ENCODE data around the gene NME4.

Gene NME4

DNA sequence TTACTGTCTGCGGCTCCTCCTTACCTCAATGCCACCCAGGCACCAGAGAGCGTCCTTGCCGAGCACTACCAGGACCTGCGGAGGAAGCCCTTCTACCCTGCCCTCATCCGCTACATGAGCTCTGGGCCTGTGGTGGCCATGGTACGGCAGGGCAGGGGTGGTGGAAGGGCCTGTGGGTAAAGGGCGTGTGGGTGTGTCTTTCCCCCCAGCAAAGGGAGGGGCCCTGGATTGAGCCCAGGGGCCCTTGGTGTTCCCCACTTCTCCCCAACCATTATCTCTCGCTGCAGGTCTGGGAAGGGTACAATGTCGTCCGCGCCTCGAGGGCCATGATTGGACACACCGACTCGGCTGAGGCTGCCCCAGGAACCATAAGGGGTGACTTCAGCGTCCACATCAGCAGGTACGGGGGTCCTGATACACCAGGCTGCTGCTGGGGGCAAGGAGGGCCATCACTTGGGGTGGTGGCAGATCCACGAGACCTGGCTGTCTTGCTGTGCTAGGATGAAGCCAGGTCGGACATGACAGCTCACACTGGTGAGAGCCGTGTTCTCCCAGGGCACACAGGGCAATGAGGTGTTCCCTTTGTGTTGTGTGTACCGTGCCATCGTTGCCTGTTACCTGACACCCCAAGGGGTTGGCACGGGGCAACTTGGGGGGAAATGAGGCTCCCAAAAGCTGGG is 2.5 kb downstream of the NME4 start:
- no peak for DNase-seq
- Histone ChIP-seq H3K4me3 (ENCODE audit: insufficient read depth, low read depth, low read length, poor library complexity, severe bottlenecking) (no peak overlapping the region), H3K27me3 (replicated peaks; ENCODE audit: control insufficient read depth, insufficient read depth, low read length, poor library complexity, severe bottlenecking) (no peaks in the 10 kb centered on the region), H3K27ac (ENCODE audit: insufficient read depth, low read length, poor library complexity, severe bottlenecking) (no peak overlapping the region), H3K9me3 (ENCODE audit: control insufficient read depth, low read length) (no peaks in the 10 kb centered on the region), H3K4me1 (ENCODE audit: control insufficient read depth, insufficient read depth, low read length, poor library complexity, severe bottlenecking) (peaks cover 2% of the 10 kb centered on the region), H3K36me3 (ENCODE audit: control insufficient read depth, insufficient read depth, low read length) (no peaks in the 10 kb centered on the region)

DNA sequence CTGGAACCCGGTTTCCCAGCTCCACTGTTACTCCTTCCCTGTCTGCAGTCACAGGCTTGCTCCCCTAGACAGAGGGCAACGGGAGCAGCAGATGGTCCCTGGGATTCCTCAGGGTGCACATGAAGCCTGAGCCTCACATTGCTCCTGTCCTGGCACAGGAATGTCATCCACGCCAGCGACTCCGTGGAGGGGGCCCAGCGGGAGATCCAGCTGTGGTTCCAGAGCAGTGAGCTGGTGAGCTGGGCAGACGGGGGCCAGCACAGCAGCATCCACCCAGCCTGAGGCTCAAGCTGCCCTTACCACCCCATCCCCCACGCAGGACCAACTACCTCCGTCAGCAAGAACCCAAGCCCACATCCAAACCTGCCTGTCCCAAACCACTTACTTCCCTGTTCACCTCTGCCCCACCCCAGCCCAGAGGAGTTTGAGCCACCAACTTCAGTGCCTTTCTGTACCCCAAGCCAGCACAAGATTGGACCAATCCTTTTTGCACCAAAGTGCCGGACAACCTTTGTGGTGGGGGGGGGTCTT is 3.1 kb downstream of the NME4 start:
- Histone ChIP-seq H3K27ac (ENCODE audit: insufficient read depth, low read length, poor library complexity, severe bottlenecking) (no peak overlapping the region), H3K27me3 (replicated peaks; ENCODE audit: control insufficient read depth, insufficient read depth, low read length, poor library complexity, severe bottlenecking) (no peaks in the 10 kb centered on the region), H3K4me1 (ENCODE audit: control insufficient read depth, insufficient read depth, low read length, poor library complexity, severe bottlenecking) (peaks cover 2% of the 10 kb centered on the region), H3K9me3 (ENCODE audit: control insufficient read depth, low read length) (no peaks in the 10 kb centered on the region), H3K36me3 (ENCODE audit: control insufficient read depth, insufficient read depth, low read length) (no peaks in the 10 kb centered on the region), H3K4me3 (ENCODE audit: insufficient read depth, low read depth, low read length, poor library complexity, severe bottlenecking) (peak overlapping the region; percentile 81)
- no peak for DNase-seq

DNA sequence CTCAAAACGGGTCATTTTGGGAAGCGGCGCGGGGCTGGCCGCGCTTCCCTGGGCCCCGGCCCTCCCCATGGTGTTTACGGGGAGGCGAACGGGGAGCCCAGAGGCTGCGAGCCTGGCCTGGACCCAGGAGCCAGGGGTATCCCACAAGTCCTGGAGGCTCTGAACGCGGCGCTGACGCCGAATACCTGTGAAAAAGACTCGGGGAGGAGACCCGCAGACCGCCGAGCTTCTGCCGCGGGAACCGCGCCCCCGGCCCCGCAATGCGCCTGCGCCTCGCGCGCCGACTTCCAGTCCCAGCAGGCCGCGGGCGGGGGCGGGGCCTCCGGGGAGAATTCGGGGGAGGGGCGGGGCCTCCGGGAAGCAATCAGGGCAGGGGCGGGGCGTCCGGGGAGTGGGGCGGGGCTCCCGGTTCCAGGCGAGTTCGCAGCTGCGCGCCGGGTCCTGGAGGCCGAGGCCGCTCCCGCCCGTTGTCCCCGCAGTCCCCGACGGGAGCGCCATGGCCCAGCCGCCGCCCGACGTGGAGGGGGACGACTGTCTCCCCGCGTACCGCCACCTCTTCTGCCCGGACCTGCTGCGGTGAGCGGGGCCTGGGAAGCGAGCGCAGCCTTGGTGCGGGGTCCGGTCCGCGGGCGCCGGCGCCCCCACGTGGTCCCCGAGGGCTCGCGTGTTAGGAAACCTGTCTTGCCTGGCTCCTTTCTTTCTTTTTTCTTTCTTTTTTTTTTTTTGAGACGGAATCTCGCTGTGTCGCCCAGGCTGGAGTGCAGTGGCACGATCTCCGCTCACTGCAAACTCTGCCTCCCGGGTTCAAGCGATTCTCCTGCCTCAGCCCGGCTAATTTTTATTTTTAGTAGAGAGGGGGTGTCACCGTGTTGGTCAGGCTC is 4.7 kb downstream of the NME4 start, which contains the start of gene DECR2:
Gene DECR2, plus strand, starts transcription at position 418 of the 881 bp plus-strand sequence. Its CDS starts 79 bp downstream, at position 497.
- peak within 1 kb of the TSS; percentile 81 for H3K4me3 ChIP-seq (ENCODE audit: insufficient read depth, low read depth, low read length, poor library complexity, severe bottlenecking)
- H3K4me1 ChIP-seq (ENCODE audit: control insufficient read depth, insufficient read depth, low read length, poor library complexity, severe bottlenecking) = peaks cover 2% of the 10 kb centered on the region
- no peaks in the 10 kb centered on the region for H3K36me3 ChIP-seq (ENCODE audit: control insufficient read depth, insufficient read depth, low read length)
- H3K27ac ChIP-seq (ENCODE audit: insufficient read depth, low read length, poor library complexity, severe bottlenecking) = peak within 1 kb of the TSS; percentile 82
- peak; percentile 97 for DNase-seq
- no peaks in the 10 kb centered on the region for H3K9me3 ChIP-seq (ENCODE audit: control insufficient read depth, low read length)
- no peaks in the 10 kb centered on the region for H3K27me3 ChIP-seq (replicated peaks; ENCODE audit: control insufficient read depth, insufficient read depth, low read length, poor library complexity, severe bottlenecking)

DNA sequence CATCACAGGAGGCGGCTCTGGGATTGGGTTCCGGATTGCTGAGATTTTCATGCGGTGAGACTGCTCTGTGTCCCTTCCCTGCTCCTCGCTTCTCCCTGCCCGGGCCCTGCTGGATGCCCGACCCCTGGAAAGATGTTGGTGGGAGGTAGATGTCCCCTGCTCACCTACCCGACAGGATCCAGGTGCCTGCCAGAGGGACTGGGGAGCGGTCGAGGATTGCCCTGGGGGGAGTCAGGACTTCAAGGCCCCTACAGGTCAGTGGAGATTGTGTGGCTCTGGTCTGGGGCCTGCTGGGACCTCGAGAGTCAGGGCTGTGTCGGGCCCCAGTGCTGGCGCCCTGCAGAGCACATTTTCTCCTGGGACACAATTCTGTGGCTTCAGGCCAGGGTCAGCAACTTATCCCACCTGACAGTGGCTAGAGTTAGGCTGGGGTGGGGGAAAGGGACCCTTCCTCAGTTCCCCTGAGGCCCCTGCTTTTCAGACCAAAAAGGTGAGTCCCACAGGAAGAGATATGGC is 8.0 kb downstream of the NME4 start:
- no peaks in the 10 kb centered on the region for H3K36me3 ChIP-seq (ENCODE audit: control insufficient read depth, insufficient read depth, low read length)
- H3K4me1 ChIP-seq (ENCODE audit: control insufficient read depth, insufficient read depth, low read length, poor library complexity, severe bottlenecking) = peaks cover 2% of the 10 kb centered on the region
- no peaks in the 10 kb centered on the region for H3K9me3 ChIP-seq (ENCODE audit: control insufficient read depth, low read length)
- no peak overlapping the region for H3K4me3 ChIP-seq (ENCODE audit: insufficient read depth, low read depth, low read length, poor library complexity, severe bottlenecking)
- DNase-seq = no peak
- H3K27ac ChIP-seq (ENCODE audit: insufficient read depth, low read length, poor library complexity, severe bottlenecking) = no peak overlapping the region
- no peaks in the 10 kb centered on the region for H3K27me3 ChIP-seq (replicated peaks; ENCODE audit: control insufficient read depth, insufficient read depth, low read length, poor library complexity, severe bottlenecking)

DNA sequence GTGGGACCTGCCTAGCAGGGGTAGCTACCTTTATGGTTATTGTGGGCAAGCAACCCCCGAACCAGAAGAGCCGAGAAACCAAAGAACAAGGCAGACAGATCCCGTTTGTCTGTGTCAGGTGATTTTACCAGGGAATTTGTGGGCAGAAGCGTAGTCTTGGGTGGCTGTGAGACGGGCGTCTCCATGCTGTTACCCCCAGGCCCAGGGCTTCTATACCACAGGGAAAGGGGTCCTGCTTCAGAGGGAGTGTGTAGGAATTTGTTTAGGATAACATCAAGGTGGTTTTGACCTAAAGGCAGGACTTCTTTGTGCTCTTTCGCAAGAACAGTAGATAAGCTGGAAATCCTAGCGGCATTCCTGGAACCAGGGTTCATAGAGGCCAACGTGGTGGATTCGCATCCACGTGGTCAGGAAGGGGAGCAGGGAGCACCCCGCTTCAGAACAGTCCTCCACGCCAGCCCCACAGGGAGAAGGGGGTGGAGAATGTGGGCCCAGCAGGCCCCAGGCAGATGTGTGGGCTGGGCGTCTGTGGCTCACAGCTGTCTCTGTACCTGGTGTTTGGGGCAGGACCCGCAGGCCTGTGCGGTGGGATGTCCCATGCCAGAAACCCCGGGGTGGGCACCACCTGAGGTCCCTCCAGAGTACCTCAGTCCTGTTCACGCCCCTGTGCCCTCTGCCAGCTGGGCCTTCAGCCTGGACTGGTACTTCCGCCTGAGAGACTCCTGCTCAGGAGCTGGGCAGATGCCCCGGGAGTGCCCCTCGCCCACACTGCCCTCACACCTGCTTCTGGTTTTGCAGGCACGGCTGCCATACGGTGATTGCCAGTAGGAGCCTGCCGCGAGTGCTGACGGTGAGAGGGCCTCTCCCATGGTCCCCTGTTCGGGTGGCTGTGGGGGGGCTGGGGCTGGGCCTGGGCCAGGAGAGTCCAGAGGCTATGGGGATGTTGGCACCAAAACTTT is 8.8 kb downstream of the NME4 start:
- Histone ChIP-seq H3K27ac (ENCODE audit: insufficient read depth, low read length, poor library complexity, severe bottlenecking) (no peak overlapping the region), H3K4me1 (ENCODE audit: control insufficient read depth, insufficient read depth, low read length, poor library complexity, severe bottlenecking) (no peaks in the 10 kb centered on the region), H3K27me3 (replicated peaks; ENCODE audit: control insufficient read depth, insufficient read depth, low read length, poor library complexity, severe bottlenecking) (no peaks in the 10 kb centered on the region), H3K9me3 (ENCODE audit: control insufficient read depth, low read length) (no peaks in the 10 kb centered on the region), H3K36me3 (ENCODE audit: control insufficient read depth, insufficient read depth, low read length) (no peaks in the 10 kb centered on the region), H3K4me3 (ENCODE audit: insufficient read depth, low read depth, low read length, poor library complexity, severe bottlenecking) (no peak overlapping the region)
- DNase-seq = no peak

DNA sequence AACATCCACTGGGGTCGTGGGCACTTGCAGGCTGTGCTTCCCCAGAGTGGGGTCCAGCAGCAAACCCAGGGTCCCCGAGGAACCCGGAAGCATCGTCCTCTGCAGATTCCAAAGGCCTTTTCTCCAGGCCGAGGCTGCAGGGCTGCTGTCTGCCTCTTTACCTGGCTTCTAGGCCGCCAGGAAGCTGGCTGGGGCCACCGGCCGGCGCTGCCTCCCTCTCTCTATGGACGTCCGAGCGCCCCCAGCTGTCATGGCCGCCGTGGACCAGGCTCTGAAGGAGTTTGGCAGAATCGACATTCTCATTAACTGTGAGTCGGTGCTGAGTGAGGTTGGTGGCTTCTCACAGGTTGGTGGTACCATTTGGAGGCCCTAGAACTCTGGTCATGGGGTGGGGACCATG is 10.3 kb downstream of the NME4 start:
- Histone ChIP-seq H3K9me3 (ENCODE audit: control insufficient read depth, low read length) (no peaks in the 10 kb centered on the region), H3K4me3 (ENCODE audit: insufficient read depth, low read depth, low read length, poor library complexity, severe bottlenecking) (no peak overlapping the region), H3K27me3 (replicated peaks; ENCODE audit: control insufficient read depth, insufficient read depth, low read length, poor library complexity, severe bottlenecking) (no peaks in the 10 kb centered on the region), H3K27ac (ENCODE audit: insufficient read depth, low read length, poor library complexity, severe bottlenecking) (no peak overlapping the region), H3K36me3 (ENCODE audit: control insufficient read depth, insufficient read depth, low read length) (no peaks in the 10 kb centered on the region), H3K4me1 (ENCODE audit: control insufficient read depth, insufficient read depth, low read length, poor library complexity, severe bottlenecking) (no peaks in the 10 kb centered on the region)
- DNase-seq = no peak

DNA sequence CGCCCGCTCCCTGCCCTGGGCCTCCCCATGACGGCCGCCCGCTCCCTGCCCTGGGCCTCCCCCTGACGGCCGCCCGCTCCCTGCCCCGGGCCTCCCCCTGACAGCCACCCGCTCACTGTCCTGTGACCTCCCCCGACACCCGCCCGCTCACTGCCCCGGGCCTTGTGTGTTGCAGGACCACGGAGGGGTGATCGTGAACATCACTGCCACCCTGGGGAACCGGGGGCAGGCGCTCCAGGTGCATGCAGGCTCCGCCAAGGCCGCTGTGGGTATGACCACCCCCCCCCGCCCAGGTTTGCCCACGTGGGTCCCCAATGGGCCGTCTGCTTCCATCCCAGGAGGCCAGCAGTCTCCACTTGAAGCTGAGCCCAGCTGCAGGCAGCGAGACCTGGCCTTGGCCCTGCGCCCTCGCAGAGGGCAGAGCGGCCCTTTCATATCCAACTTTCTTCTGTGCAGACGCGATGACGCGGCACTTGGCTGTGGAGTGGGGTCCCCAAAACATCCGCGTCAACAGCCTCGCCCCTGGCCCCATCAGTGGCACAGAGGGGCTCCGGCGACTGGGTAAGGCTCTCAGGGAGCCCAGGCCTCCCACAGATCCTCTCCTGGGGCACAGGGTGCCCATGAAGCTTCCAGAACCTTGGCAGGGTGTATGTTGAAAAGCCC is 13.6 kb downstream of the NME4 start:
- no peak for DNase-seq
- Histone ChIP-seq H3K27me3 (replicated peaks; ENCODE audit: control insufficient read depth, insufficient read depth, low read length, poor library complexity, severe bottlenecking) (no peaks in the 10 kb centered on the region), H3K9me3 (ENCODE audit: control insufficient read depth, low read length) (no peaks in the 10 kb centered on the region), H3K36me3 (ENCODE audit: control insufficient read depth, insufficient read depth, low read length) (no peaks in the 10 kb centered on the region), H3K27ac (ENCODE audit: insufficient read depth, low read length, poor library complexity, severe bottlenecking) (no peak overlapping the region), H3K4me1 (ENCODE audit: control insufficient read depth, insufficient read depth, low read length, poor library complexity, severe bottlenecking) (no peaks in the 10 kb centered on the region), H3K4me3 (ENCODE audit: insufficient read depth, low read depth, low read length, poor library complexity, severe bottlenecking) (no peak overlapping the region)

DNA sequence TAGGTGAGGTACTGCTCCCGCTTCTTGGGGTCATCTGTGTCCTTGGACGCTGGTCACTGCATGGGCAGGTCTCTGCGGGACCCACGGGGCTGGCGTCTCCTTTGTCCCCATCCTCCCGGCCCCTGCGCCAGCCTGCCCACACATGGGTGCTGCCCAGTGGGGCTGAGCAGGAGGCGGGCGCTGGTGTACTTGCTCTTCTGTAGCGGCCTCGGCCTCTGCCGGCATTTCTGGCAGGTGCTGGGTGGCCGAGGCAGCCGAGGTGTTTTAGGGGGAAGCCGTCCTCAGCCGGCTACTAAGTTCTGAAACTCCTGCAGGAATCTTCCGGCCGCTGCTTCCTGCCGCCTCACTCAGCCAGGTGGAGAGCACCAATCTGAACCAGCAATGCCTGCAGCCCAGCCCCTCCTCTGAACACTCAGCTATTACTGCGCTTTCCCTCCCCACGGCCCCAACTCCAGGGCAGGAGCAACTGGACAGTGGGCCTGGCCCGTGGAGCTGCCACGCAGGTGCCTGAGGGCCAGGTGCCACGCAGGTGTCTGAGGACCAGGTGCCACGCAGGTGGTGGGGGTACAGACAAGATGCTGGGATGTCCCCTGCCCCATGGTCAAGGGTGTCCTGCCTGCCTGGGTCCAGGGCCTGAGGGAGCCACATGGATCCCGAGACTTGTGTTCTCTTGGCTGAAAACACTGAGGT is 14.7 kb downstream of the NME4 start:
- Histone ChIP-seq H3K4me3 (ENCODE audit: insufficient read depth, low read depth, low read length, poor library complexity, severe bottlenecking) (no peak overlapping the region), H3K27me3 (replicated peaks; ENCODE audit: control insufficient read depth, insufficient read depth, low read length, poor library complexity, severe bottlenecking) (no peaks in the 10 kb centered on the region), H3K4me1 (ENCODE audit: control insufficient read depth, insufficient read depth, low read length, poor library complexity, severe bottlenecking) (no peaks in the 10 kb centered on the region), H3K36me3 (ENCODE audit: control insufficient read depth, insufficient read depth, low read length) (no peaks in the 10 kb centered on the region), H3K9me3 (ENCODE audit: control insufficient read depth, low read length) (no peaks in the 10 kb centered on the region), H3K27ac (ENCODE audit: insufficient read depth, low read length, poor library complexity, severe bottlenecking) (no peak overlapping the region)
- no peak for DNase-seq

Measured in effector memory CD4-positive, alpha-beta T cell (primary cell).